ENCODE measurements around the gene FASN.

FASN gene

DNA sequence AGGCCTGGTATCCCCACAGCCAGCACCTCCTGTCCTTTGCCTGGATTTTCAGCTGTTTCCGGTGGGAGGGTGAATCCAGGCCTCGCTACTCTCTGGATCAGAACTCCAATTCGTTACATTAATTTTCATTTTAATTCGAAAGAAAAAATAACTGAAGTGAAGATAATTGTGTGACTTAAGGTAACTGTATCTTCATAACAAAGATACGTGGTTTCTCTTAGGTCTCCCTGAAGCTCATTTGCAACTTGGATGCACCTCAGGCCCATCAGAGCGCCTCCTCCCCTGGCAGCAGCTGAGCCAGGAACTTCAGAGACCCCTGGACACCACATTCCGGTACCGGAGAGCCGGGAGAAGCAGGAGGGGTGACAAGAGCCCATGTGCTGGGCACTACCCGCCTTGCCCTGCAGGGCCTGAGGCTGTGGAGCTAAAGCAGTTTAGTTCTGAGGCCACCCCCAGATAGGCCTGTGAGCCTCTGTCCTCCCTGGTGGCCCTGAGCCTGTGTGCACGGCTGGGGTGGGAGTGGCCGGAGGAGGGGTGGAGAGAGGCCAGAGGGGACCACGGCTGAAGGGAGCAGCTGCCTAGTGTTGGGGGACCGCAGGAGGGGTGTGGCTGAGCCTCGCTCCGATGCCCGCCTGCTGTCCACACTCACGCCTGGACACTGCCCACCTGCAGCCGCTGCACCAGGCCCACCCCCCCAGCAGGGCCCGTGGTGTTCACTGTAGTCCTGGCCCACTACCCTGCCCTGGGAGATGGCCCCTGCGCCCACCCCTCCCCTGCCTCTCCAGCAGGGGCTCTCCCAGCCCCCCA lies 21.0 kb downstream of the FASN start:
- DNase-seq (ENCODE audit: low spot score), result no peak

DNA sequence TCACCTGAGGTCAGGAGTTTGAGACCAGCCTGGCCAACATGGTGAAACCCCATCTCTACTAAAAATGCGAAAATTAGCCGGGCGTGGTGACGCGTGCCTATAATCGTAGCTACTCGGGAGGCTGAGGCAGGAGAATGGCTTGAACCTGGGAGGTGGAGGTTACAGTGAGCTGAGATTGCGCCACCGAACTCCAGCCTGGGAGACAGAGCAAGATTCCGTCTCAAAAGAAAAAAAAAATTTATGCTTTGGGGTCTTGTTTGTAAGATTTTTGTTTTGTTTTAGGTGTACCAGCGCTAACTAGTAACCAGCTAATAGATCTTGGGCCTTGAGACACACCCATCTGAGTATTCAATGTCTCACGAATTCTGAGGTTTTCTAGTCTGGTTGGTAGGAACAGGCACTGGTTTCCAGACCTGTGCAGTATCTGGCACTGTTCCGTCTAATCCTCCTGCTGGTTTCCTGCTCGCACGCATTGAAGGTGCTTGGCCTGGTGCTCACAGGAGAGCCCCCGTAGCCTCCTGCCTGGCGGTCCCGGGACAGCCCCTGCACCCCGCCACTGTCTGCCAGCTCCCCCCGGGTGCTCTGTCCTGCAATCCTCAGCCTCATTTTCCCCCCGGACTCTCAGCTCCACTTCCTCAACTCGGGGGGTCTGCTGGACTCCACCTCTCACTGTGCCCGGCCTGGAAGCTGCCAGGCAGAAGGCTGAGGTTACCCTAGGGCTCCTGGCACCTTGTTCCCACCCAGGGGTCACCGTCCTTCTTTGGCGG lies 21.8 kb downstream of the FASN start:
- no peak for DNase-seq (ENCODE audit: low spot score)

- no peak for DNase-seq (ENCODE audit: low spot score)
These were observed 24.6 kb downstream of the FASN start for GRCh38 chr17:82073446-82073845.

DNA sequence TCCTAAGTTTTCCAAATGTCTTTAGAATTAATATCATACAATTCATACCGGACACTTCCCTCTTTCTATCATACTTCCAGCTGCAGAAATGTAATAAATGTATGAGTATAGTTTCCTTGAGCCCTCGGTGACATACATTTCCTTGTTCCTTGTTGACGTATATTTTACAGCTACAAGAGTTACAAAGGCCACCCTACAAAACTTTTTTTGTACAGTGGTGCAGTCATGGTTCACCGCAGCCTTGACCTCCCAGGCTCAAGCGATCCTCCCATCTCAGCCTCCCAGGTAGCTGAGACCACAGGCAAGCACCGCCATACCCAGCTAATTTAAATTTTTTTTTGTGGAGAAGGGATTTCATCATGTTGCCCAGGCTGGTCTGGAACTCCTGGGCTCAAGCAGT lies 25.2 kb downstream of the FASN start:
- DNase-seq (ENCODE audit: low spot score), result no peak

GRCh38 chr17:82070611-82071010 lies 27.4 kb downstream of the FASN start:
- no peak for DNase-seq (ENCODE audit: low spot score)

GRCh38 chr17:82065638-82066303 lies 32.3 kb downstream of the FASN start, which contains the start of gene DUS1L:
TSS of gene DUS1L (minus strand) at chr17:82065804. CDS start at chr17:82065059, 745 bp downstream.
- peak; percentile 75 for DNase-seq (ENCODE audit: low spot score)

GRCh38 chr17:82065193-82065637 lies 32.8 kb downstream of the FASN start:
- no peak for DNase-seq (ENCODE audit: low spot score)

DNA sequence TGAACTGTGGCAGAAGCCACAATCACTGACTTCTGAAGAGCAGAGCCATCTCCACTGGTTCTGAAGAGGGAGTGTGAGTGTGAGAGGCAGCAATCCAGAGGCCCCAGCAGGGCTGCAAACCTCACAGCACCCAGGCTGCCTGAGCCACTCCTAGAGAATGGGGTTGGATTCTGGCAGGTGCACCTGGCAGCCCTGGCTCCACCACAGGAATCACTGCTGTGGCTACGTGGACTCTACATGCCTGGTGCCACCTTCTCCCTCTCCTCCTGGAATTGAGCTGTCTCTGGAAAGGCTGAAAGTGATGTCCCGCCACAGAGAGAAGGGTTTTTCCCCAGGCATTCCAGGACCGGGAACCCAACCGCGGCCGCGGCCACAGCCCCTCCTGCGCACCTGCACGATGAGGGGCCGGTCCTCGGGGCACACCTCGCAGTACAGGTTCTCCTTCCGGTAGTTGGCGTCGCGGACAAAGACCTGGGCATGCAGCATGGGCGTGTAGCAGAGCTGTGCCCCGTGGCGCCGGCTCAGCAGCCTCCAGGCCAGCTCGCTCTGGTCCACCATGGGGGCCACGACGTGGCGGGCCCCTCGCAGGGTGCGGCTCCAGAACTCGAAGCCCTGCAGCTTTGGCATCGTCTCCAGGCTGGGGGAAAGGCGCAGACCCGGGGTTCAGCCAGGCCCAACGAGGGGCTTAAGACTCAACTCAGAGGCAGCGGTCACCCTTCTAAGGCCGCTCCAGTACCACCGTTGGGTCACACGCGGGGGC lies 33.4 kb downstream of the FASN start:
- no peak for DNase-seq (ENCODE audit: low spot score)

- no peak for DNase-seq (ENCODE audit: low spot score)
These were observed 34.3 kb downstream of the FASN start for GRCh38 chr17:82063424-82064415.

DNA sequence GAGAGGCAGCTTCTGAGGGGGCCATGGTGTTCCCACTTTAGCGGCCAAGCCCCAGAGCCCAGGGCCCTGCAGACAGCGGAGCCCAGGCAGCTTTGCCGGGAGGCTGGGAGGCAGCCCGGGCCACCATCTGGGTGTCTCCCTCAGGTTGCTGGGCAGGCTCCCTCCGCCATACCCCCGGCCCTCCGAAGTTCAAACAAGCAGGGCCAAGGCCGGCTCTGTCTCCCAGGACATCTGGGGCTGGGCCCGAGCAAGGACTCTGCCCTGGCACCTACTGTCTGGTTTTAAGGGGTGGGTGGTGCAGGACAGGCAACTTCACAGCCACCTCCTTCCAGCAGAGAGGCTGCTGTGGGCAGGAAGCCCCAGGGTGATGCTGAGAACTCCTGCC lies 35.1 kb downstream of the FASN start:
- DNase-seq (ENCODE audit: low spot score), result no peak

GRCh38 chr17:82062076-82062983 lies 35.7 kb downstream of the FASN start:
- no peak for DNase-seq (ENCODE audit: low spot score)

- no peak for DNase-seq (ENCODE audit: low spot score)
These were observed 36.8 kb downstream of the FASN start for GRCh38 chr17:82061047-82061925.

- DNase-seq (ENCODE audit: low spot score), result no peak
These were observed 37.4 kb downstream of the FASN start for GRCh38 chr17:82060614-82061013.

DNA sequence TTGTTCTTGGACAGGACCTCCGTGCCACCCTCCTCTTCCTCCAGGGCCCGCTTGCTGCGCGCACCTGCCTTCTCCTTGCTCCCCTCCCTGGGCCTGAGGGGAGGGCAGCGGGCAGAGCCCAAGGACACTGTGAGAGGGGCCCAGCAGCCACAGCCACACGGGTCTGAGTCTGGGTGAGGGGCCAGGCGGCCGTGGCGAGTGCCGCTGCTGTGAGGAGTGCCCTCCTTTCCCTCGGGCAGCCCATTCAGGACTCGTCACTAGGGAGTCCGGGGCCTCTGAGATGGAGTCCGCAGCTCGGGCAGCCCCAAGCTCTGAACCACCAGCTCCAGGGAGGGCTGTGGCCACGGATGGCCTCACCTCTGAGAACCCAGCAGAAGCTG lies 38.0 kb downstream of the FASN start:
- DNase-seq (ENCODE audit: low spot score), result no peak

DNA sequence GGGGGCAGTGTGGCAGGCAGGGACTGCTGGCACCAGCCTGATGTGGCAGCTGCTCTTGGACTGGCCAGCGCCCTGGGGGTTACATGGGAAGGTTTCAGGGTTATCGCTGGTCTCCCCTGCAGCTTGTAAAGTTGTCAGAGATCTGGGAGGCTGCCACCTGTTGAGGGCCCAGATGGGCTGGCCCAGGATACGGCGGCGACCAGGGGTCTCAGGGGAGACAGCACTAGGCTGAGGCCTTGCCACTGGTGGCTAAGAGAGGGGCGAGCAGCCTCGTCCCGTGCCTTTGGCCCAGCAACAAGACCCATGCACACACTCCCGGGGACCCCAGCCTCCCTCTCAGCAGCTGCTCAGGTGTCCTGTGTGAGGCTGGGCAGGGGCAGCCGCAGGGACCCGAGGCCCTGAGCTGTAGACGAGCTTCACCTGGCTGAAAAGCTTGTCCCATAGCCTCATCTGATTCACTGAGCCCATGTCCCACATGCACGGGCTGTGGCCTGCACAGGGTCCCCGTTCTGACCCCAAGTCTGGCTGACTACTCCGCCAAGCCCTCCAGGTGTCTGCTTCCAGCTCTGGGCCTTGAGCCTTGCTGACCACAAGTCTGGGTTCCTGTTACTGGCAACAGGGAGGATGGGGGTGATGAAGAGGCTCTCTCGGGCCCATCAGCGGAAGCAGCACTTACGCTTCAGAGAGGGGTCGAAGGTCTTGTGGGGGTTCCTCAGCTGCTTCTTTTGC lies 38.6 kb downstream of the FASN start:
- no peak for DNase-seq (ENCODE audit: low spot score)

DNA sequence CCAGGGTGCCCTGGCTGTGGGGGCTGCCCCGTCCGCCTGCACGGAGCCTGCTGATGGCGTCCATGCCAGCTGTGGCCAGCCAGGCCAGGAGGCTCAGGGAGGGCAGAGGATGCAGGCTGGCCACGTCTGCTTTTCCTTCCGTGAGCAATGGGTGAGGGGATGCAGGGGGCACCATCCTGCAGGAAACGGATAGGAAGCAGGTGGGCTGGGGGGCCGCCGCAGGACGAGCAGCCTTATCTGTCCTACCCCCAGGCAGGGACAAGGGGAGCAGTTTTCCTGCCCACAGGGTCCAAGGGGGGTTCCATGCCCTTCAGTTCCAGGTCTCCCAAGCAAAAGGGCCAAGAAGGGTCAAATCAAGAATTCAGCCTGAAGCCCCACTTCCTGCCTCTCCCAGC lies 39.2 kb downstream of the FASN start:
- no peak for DNase-seq (ENCODE audit: low spot score)

DNA sequence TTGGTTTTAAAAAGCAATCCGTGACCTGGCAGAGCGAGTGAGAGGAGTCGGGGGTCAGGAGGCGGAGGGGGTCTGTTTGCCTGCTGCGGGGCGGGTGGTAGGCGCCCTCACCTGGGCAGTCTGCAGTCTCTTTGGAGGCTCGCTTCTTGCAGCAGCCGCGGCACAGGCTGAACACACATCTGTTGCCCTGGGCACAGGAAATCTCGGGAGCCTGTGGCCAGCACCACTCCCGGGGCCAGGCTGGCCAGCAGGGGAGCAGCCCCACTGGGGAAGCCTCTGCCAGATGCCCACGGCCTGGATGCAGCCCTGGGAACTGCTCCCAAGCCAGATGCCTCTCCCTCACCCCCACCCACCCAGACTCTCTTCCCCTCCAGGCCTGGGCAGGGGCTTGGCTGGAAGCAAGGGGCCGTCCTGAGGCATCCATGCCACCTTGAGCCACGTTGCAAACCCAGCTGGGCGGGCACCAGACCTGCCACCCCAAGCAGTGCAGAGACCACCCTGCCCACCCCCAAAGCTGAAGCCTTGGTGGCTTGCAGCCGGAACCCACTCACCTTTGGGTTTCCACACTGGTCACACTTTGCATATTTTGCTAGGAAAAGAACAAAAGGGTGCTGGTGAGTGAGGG lies 39.7 kb downstream of the FASN start:
- no peak for DNase-seq (ENCODE audit: low spot score)

Measured in HuH-7 (cell line).